Neural progenitor cell (in vitro differentiated cells): ENCODE results near the gene DLK1. TPM values are rescaled to one million over a fixed set of nuclear protein-coding genes. Genes with fewer than 3 reads are reported as not detected.
A peak's percentile ranks its signal among the peaks of the same experiment; 100 is the strongest.

ENCODE experiments used
- DNase-seq: peaks from one replicate; pipeline ENCODE4 v3.0.0-alpha.2; 2016; ENCODE audit warnings: low spot score
- H2AFZ ChIP-seq: fragments of 200-600 bp; sonication (generic); replicated peaks from 2 replicates; pipeline ENCODE4 v1.6.1; 2016; ENCODE audit warnings: antibody characterized with exemption
- H3F3A ChIP-seq: fragments of 200-600 bp; sonication (generic); 2 replicates; pipeline ENCODE4 v1.6.1; 2016; ENCODE audit warnings: antibody characterized with exemption, low read depth
- H3K27ac ChIP-seq: fragments of 200-600 bp; sonication (generic); 2 replicates; pipeline ENCODE4 v1.5.1; 2016; ENCODE audit warnings: mild to moderate bottlenecking
- H3K27me3 ChIP-seq: fragments of 200-600 bp; sonication (generic); 2 replicates; pipeline ENCODE4 v1.6.1; 2016; ENCODE audit warnings: mild to moderate bottlenecking, moderate library complexity
- H3K36me3 ChIP-seq: fragments of 200-600 bp; sonication (generic); 2 replicates; pipeline ENCODE4 v1.5.1; 2016
- H3K4me1 ChIP-seq: fragments of 200-600 bp; sonication (generic); 2 replicates; pipeline ENCODE4 v1.6.1; 2016; ENCODE audit warnings: mixed run types
- H3K4me2 ChIP-seq: fragments of 200-600 bp; sonication (generic); 2 replicates; pipeline ENCODE4 v1.6.1; 2016
- H3K4me3 ChIP-seq: fragments of 200-600 bp; sonication (generic); 2 replicates; pipeline ENCODE4 v1.5.1; 2016
- H3K79me2 ChIP-seq: fragments of 200-600 bp; sonication (generic); 2 replicates; pipeline ENCODE4 v1.6.1; 2016; ENCODE audit warnings: low read depth
- H3K9ac ChIP-seq: fragments of 200-600 bp; sonication (generic); 2 replicates; pipeline ENCODE4 v1.6.1; 2016
- H3K9me3 ChIP-seq: fragments of 200-600 bp; sonication (generic); 2 replicates; pipeline ENCODE4 v1.5.1; 2016; ENCODE audit warnings: low read depth
- H4K20me1 ChIP-seq: fragments of 200-600 bp; sonication (generic); 2 replicates; pipeline ENCODE4 v1.6.1; 2016; ENCODE audit warnings: low read depth
- H3K27ac Mint-ChIP-seq: 3 replicates; pipeline ENCODE4 v1.8.0; 2021; ENCODE audit warnings: mixed read lengths
- H3K27me3 Mint-ChIP-seq: 2 replicates; pipeline ENCODE4 v1.8.0; 2022; ENCODE audit warnings: low read depth, mild to moderate bottlenecking, inconsistent platforms, moderate library complexity, mixed read lengths; ENCODE audit not compliant: insufficient read depth
- H3K36me3 Mint-ChIP-seq: 3 replicates; pipeline ENCODE4 v1.8.0; 2021; ENCODE audit warnings: mixed read lengths
- H3K4me1 Mint-ChIP-seq: 3 replicates; pipeline ENCODE4 v1.8.0; 2021; ENCODE audit warnings: mixed read lengths
- H3K4me3 Mint-ChIP-seq: 3 replicates; pipeline ENCODE4 v1.8.0; 2021; ENCODE audit warnings: mild to moderate bottlenecking, moderate library complexity, mixed read lengths
- H3K9me3 Mint-ChIP-seq: 3 replicates; pipeline ENCODE4 v1.8.0; 2020; ENCODE audit warnings: mixed read lengths
- EZH2 ChIP-seq: fragments of 200-600 bp; sonication (generic); IDR thresholded peaks from 2 replicates; pipeline ENCODE4 v1.6.1; 2017; ENCODE audit warnings: antibody characterized with exemption, mild to moderate bottlenecking, moderate library complexity
- EZH2phosphoT487 ChIP-seq: fragments of 200-600 bp; sonication (generic); IDR thresholded peaks from 2 replicates; pipeline ENCODE4 v1.6.1; 2017; ENCODE audit warnings: antibody characterized with exemption
- total RNA-seq: library from RNA; depleted of rRNA; stranded (reverse); fragments of >200 nt; gene quantifications from 2 replicates; pipeline ENCODE4 v1.2.3, GENCODE V29; 2015; ENCODE audit warnings: low replicate concordance
- TF ChIP-seq, protein P1 (sequence below): fragments of 200-600 bp; sonication (generic); IDR thresholded peaks from 2 replicates; pipeline ENCODE4 v1.5.1; 2017; ENCODE audit warnings: antibody characterized with exemption, mild to moderate bottlenecking

DLK1 gene
- total RNA-seq, 1 donor from 2014 or later = 312 TPM

DNA sequence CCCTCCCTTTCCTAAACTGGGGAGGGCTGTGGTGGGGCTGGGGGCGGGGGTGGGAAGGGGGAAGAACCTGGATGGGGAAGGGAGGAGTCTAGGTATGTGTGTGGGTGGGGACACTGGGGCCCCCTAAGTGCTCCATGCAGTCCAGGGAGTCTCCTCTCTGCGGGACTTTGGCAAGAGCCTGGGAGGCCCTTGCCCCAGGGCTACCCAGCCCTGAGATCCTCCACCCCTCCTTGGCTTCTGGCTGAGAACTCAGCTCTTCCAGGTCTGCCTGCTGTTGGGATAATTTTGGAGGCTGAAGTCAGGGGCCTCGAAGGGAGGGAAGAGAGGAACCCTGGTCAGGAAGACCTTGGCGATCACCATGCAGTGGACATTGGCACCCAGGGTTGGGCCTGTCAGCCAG lies 2.2 kb upstream of the DLK1 start:
- peaks cover 66% of the 10 kb centered on the region for H3K4me1 ChIP-seq
- Mint-ChIP-seq H3K27me3 (peaks cover 40% of the 10 kb centered on the region), H3K4me1 (peaks cover 72% of the 10 kb centered on the region), H3K27ac (no peak overlapping the region), H3K36me3 (no peaks in the 10 kb centered on the region), H3K9me3 (peaks cover 3% of the 10 kb centered on the region), H3K4me3 (peak overlapping the region; percentile 58)
- DNase-seq = no peak
- H3K27me3 ChIP-seq = peaks cover 18% of the 10 kb centered on the region
- H3F3A ChIP-seq = peaks cover 26% of the 10 kb centered on the region
- no peak overlapping the region for H2AFZ ChIP-seq
- H3K27ac ChIP-seq = no peak overlapping the region
- TF ChIP-seq, protein P1, sequence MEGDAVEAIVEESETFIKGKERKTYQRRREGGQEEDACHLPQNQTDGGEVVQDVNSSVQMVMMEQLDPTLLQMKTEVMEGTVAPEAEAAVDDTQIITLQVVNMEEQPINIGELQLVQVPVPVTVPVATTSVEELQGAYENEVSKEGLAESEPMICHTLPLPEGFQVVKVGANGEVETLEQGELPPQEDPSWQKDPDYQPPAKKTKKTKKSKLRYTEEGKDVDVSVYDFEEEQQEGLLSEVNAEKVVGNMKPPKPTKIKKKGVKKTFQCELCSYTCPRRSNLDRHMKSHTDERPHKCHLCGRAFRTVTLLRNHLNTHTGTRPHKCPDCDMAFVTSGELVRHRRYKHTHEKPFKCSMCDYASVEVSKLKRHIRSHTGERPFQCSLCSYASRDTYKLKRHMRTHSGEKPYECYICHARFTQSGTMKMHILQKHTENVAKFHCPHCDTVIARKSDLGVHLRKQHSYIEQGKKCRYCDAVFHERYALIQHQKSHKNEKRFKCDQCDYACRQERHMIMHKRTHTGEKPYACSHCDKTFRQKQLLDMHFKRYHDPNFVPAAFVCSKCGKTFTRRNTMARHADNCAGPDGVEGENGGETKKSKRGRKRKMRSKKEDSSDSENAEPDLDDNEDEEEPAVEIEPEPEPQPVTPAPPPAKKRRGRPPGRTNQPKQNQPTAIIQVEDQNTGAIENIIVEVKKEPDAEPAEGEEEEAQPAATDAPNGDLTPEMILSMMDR = no peak
- TF ChIP-seq EZH2 = no peak
- TF ChIP-seq EZH2phosphoT487 = no peak
- no peak overlapping the region for H3K9ac ChIP-seq
- H4K20me1 ChIP-seq = peaks cover 22% of the 10 kb centered on the region
- H3K4me2 ChIP-seq = no peak overlapping the region
- no peaks in the 10 kb centered on the region for H3K36me3 ChIP-seq
- peaks cover 41% of the 10 kb centered on the region for H3K79me2 ChIP-seq
- no peak overlapping the region for H3K4me3 ChIP-seq
- H3K9me3 ChIP-seq = no peaks in the 10 kb centered on the region

DNA sequence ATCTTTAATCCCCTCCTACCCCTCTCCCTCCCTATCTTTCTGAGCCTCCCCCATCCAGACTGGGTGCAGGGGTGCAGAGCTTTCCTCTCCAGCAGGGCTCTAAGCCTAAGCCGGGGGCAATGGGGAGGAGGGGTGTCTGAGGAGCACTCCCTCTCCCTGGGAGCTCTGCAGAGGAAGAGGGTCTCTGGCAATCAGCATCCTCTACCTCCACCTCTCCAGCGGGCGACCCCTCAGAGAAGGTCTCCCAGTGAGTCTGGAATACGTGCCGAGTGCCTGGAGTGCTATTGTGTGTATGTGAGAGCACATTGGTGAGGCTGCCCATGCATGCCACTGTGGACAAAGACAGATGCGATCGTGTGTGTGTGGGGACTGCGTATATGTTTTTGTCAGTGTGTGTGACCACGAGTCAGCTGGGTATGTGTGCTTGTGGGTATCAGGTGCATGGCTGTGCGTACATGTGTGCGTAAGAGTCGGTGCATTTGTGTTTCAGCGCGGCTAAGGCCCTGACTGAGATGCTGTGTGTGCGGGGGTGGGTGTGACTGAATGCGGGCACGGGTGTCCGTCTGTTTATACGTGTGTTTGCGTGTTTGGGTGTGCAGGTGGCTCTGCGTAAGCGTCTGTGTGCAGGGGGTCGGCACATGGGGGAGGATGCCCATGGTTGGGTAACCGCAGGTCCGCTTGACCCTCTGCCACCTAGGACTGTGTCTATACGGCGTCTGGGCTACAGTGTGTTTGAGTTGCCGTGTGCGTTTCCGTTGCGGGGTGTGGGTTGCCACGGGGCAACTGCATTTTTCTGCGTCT lies 905 bp upstream of the DLK1 start:
- Mint-ChIP-seq H3K9me3 (peaks cover 3% of the 10 kb centered on the region), H3K36me3 (no peaks in the 10 kb centered on the region), H3K4me1 (peaks cover 66% of the 10 kb centered on the region), H3K4me3 (peak overlapping the region; percentile 78), H3K27ac (peak overlapping the region; percentile 0), H3K27me3 (peaks cover 43% of the 10 kb centered on the region)
- Histone ChIP-seq H2AFZ (no peak overlapping the region), H3K4me3 (peak overlapping the region; percentile 97), H3K27ac (no peak overlapping the region), H3K27me3 (peaks cover 18% of the 10 kb centered on the region), H3F3A (peaks cover 39% of the 10 kb centered on the region), H3K4me2 (peak overlapping the region; percentile 93), H3K79me2 (peaks cover 53% of the 10 kb centered on the region), H3K36me3 (no peaks in the 10 kb centered on the region), H3K4me1 (peaks cover 66% of the 10 kb centered on the region), H3K9me3 (no peaks in the 10 kb centered on the region), H3K9ac (no peak overlapping the region), H4K20me1 (peaks cover 32% of the 10 kb centered on the region)
- TF ChIP-seq EZH2phosphoT487 = no peak
- TF ChIP-seq EZH2 = no peak
- TF ChIP-seq, protein P1 = no peak
- no peak for DNase-seq

DNA sequence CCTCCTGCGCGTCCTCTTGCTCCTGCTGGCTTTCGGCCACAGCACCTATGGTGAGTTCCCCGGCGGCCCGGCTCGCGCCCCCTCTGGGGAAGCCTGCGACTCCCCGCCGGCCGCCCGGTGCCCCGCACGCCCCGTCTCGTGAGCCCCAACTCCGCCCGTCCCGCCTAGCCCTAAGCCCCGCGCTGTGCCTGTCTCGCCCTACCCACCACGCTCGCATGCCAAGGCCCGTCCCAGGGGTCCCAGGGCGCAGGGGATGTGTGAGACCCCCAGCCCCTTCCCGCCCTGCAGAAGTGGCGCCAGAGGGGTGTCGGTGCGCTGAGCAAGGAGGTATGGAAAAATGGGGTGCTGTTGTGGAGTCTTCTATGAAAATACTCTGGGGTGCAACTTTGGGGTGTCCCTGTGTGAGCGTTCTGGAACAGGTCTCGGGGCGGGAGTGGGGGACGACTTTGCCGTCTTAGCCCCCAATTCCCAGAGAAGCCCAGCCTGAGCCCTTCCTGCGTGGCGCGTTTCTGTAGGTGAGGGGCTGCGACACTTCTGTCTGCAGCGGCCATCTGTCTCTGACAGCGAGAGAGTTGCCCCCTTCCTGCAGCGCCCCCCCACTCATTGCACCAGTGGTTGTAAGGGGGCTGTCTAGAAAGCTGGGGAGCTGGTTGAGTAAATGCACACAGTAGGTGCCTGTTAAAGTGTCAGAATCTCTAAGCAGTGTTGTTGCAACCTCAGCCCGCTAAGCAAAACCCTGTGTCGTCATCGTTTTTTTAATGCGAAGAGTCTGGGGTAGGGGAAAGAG lies 587 bp downstream of the DLK1 start:
- H3K79me2 ChIP-seq = peaks cover 59% of the 10 kb centered on the region
- no peak overlapping the region for H2AFZ ChIP-seq
- H3K27ac ChIP-seq = no peak overlapping the region
- no peak for DNase-seq
- Mint-ChIP-seq H3K4me3 (peak overlapping the region; percentile 85), H3K9me3 (peaks cover 3% of the 10 kb centered on the region), H3K4me1 (peaks cover 64% of the 10 kb centered on the region), H3K36me3 (no peaks in the 10 kb centered on the region), H3K27ac (no peak overlapping the region), H3K27me3 (peaks cover 42% of the 10 kb centered on the region)
- H4K20me1 ChIP-seq = peaks cover 47% of the 10 kb centered on the region
- peak overlapping the region; percentile 65 for H3K9ac ChIP-seq
- H3K4me1 ChIP-seq = peaks cover 70% of the 10 kb centered on the region
- peak overlapping the region; percentile 97 for H3K4me3 ChIP-seq
- H3K36me3 ChIP-seq = no peaks in the 10 kb centered on the region
- H3K4me2 ChIP-seq = peak overlapping the region; percentile 93
- TF ChIP-seq EZH2 (no peak), EZH2phosphoT487 (no peak)
- TF ChIP-seq, protein P1 = no peak
- peaks cover 18% of the 10 kb centered on the region for H3K27me3 ChIP-seq
- no peaks in the 10 kb centered on the region for H3K9me3 ChIP-seq
- peaks cover 54% of the 10 kb centered on the region for H3F3A ChIP-seq
